HG03064 (cell line): ENCODE data around the gene TGM1.
"Not testable (repeated sequence)": the region's sequence is repeated elsewhere in the genome, so short reads cannot be mapped to it uniquely, and the experiment has no call there.

Experiments used
- ATAC-seq: cut with Tn5 transposase; IDR thresholded peaks from one replicate; pipeline ENCODE4 v1.9.1; 2021; ENCODE audit warnings: low read depth; ENCODE audit not compliant: unreplicated experiment

Gene TGM1

DNA sequence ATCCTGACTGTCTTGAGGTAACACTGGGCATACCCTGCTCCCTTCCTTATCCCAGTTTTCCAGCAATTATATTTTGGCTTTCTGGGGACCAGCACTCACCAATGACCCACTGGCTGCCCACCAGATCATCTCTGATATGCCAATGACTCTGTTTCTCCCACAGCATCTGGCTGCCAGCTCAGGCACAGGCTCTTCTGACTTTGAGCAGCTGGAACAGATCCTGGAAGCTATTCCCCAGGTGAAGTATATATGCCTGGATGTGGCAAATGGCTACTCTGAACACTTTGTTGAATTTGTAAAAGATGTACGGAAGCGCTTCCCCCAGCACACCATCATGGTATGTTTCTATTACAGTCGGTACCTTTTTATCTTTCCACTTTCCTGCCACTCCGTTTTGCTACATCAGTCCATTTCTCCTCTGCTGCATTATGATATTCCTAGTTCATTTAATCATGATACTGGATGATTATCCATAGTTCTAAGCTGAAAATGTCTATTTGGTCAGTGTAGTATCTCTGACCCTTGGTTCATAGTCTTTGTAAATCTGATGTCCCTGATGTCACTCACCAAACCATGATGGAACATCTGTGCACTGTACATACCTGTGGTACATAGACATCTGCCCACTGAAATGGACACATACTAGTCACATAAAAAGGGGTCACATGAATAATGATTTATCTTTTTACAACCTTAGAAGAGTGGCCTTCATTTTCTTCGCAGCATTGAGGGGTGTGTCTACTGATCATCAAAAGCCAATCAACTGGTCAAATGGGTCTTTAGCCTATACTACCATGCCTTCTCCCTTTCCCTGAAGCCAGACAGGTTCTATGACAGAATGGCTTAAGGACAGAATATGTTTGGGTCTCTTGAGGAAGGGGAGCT is 26.9 kb downstream of the TGM1 start:
- ATAC-seq: no peak

DNA sequence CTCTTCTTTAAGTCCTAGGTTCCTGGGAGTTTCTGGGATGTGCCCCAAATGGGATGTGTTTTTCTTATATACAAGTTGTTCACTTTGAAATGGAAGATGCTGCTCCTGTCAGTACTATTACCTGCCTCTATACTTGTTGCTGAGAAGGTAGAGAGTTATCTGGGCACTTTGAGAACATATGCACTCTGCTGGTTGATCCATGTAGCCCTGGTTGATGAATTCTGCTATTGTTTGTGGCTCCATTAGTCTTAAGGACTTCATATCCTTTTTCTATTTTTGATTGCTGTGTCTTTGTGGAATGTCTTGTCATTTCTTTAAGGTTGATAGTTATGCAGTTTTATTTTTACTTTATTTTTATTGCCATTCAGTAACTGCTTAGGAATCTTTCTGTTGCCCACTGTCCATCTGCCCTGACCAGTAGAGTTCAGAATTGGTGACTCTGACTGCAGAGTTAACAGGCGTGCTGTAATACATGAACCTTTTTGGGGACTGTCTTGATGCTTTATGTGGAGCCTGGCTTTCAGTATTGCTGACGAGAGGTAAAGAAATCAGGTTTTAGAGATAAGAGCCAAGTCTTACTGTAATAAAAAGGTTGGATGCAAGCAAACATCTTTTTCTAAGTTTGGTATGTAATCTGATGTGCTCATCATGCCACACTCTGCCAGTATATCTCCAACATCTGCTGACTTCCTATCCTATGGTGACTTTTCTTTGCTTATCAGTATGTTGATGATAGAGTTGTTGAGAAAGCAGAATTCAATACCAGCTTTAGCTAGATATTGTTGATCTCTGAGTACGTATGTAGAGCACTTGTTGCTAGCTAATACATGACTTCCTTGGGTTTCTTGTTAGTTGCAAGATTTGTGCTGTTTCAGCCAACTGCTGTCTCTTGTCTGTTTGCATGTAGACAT is 28.6 kb downstream of the TGM1 start:
- ATAC-seq: no peak

DNA sequence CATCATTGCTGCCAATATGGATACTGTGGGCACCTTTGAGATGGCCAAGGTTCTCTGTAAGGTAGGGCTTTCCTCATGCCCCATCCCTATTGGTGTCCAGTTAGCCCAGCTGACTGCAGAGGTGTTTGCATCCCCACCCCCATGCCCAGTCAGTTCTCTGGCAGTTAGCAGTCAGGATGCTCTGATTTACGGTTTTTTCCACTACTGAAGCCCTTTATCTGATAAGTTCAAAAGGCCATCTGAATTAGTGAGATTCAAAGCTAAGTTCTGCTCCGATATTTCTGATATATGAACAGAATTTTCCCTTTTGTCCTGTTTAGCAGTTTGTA is 29.5 kb downstream of the TGM1 start:
- ATAC-seq: no peak

DNA sequence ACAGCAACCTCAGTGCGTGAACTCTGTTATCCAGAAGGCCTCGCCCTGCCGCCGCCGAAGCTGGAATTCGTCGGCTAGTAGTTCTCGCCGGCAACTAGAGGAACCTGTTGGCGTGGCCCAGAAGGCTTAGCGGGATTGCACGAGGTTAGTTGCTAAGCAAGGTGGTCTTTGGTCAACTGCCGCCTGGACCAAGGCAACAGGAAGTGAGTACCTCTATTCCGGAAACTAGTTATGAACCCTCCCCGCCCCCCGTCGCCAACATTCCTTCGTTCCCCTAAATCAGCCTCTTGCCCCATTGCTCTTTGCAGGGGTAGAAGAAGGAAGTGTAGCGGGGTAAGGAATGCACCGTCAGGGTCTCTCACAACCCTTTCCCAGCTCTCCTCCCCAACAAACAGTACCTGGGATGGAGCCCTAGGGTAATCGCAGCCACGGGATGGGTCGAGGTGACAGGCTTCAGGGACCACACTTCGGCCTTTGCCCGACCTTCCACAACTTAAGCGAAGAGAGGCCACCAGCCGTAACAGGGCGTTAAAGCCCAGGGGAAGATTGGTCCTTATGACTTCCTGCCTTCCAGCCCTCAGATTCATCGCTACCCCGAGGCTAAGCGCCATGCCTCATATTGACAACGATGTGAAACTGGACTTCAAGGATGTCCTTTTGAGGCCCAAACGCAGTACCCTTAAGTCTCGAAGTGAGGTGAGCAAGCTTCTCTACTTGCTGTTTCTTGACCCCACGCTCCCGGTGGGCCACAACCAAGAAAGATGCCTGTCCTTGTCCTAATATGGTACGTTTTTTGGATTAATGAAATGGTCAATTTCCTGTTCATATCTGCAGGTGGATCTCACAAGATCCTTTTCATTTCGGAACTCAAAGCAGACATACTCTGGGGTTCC is 30.1 kb downstream of the TGM1 start, which contains the start of gene GMPR2:
TSS of gene GMPR2 (plus strand) at position 285 of the 893 bp plus-strand sequence. CDS start at position 610, 325 bp downstream.
- ATAC-seq: peak; percentile 55

DNA sequence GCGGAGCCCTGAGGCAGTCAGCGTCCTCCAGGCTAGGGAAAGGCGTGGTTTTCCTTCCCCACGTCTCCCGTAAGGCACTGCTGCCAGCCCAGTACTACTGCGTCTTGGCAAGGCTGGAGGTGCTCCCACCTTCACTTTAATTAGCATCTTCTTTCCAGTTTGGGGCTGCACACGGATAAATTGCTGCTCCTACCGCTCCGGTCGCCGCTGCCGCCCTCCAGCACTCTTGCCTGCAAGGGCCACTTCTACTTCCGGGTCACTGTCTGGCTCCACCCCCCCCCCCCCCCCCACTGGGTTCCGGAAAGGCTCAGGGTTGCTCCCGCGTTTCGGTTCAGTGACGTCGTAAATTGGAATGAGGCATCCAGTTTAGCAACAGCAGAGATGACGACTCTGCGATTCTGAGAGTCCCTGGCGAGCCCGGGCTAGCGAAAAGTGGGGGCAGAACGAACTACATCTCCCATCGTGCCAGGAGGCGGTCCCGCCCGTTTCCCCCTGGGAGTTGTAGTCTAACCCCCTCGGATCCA is 30.8 kb downstream of the TGM1 start, which contains the start of gene NEDD8:
TSS of gene NEDD8 (minus strand) at position 247 of the 524 bp plus-strand sequence. CDS start at position 147, 100 bp downstream.
- ATAC-seq: peak; percentile 72

DNA sequence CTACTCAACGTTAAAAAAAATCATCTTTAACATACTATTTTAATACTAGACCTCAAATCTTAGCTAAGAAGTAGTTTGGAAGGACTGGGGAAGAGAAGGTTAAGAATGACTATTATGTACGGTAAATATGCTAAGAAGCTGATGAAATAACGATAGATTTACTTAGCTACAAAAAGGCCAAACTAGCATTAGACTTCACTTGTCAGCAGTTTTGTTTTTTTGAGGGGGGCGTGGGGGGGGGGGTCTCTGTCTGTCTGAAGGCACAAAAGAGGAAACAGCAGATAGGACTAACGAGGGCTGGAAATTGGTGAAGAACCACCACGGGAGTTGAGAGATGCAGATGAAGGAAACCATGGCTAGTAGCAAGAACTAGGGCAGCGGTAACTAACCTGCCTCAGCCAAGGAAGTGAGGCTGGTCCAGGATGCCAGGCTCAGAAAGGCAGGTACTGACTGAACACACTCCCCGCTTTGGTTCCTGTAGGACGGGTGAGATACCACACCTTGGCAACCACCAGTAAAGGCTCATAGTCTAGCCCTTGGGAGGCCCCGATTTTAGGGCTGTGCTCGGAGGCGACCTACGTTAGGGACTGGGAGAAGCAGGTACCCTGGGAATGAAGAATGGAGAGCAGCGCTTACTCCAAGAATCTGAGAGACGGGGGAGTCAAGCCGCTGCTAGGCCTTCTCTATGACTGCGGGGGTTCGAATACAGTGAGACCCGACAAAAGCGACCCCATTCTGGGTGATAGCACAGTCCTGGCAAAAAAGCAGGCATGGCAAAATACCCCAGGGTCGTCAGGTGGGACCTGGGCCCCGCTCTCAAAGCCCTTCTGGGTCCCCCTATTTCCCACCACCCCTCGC is 31.5 kb downstream of the TGM1 start:
- no peak for ATAC-seq

DNA sequence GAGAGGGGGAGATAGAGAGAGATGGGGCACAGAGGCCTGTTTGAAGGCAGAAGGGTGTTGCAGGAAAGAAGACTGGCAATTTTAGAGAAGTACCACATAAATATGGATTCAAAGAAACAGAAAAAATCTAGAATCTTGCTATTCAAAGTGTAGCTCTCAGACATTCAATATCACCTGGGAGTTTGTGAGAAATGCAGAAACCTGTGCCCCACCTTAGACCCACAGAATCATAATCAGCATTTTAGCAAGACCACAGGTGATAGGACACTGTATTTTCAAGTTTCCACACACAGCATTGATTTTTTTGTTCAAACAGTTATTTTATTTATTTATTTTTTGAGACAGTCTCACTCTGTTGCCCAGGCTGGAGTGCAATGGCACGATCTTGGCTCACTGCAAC is 34.1 kb downstream of the TGM1 start:
- ATAC-seq: no peak

DNA sequence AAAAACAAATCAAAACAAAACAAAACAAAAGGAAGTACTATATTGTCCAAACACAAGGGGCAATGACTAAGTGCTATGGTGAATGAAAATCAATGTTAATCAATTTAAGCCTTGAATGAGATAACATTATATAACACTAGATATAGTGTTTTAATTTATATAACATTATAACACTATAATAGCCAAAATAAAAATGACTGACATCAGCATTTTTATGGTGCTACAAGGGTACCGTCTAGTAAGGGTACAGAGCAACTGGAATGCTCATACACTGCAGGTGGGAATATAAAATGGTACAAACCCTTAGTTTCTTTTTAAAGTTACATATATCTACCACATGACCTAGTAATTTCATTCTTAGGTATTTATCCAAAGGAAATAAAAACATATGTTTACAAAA is 36.5 kb downstream of the TGM1 start:
- ATAC-seq: no peak

DNA sequence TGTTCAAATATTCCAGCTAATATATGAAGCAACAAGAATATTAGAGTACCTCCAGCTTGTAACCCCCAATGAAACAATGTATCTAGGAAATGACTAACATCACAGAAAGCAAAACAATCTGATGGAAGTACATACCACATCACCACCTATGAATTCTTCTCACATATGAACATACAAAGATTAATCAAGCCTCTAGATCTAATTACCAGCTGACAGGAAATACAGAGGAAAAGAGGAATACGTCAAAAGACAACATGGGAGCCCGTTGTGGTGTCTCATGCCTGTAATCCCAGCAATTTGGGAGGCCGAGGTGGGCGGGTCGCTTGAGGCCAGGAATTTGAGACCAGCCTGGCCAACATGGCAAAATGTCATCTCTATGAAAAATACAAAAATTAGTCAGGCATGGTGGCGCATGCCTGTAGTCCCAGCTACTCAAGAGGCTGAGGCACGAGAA is 38.3 kb downstream of the TGM1 start:
- no peak for ATAC-seq

DNA sequence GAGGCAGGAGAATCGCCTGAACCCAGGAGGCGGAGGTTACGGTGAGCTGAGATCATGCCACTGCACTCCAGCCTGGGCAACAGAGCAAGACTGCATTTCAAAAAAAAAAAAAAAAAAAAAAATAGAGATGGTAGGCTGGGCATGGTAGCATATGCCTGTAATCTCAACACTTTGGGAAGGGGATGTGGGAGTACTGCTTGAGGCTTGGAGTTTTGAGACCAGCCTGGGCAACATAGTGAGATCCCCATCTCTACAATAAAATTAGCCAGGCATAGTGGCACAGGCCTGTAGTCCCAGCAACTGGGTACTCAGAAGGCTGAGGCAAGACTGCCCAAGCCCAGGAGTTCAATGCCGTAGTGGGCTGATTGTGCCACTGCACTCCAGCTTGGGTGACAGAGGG is 40.0 kb downstream of the TGM1 start:
- ATAC-seq: not testable (repeated sequence)

DNA sequence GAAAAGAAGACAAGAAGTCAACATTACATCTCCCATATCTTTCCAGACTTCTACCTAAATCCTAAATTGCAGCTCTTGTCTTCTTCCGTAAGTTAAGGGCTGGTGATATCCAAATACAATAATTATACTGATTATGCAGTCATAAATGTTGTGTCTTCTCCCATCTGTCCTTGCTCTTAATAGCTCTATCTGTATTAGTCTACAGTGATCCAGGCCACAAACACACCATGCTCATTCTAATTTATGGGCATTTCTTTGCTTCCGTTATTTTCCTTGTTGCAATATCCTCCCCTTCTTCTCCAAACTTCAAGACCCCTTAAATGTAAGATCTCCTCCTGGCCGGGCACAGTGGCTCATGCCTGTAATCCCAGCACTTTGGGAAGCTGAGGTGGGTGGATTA is 43.5 kb downstream of the TGM1 start:
- ATAC-seq: no peak

DNA sequence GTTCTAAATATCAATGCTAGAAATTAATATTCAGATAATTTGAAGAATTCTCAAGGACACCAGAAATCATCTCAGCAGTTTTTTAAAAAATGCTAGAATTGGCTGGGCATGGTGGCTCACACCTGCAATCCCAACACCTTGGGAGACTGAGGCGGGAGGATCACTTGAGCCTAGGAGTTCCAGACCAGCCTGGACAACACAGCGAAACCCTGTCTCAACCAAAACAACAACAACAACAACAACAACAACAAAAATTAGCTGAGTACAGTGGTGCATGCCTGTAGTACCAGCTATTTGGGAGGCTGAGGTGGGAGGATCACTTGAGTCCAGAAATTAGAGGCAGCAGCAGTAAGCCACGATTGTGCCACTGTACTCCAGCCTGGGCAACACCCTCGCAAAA is 43.9 kb downstream of the TGM1 start:
- no peak for ATAC-seq

DNA sequence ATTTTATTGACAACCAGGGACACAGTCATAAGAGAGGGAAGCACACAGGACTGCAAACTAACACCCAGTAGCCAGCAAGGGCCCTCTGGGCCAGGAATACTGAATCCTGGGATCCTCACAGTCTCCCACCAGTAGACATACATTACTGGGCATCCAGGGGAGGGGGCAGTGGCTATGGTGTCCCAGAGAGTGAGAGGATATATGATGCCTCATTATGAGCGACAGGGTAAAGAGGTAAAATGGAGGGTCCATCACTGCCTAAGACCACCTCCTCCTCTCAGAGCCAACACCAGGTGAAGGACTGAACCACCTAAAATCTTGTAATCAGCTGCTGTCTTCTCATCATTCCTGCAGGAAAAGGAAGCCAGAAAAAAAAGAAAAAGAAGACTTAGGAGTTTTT is 46.1 kb downstream of the TGM1 start:
- not testable (repeated sequence) for ATAC-seq

DNA sequence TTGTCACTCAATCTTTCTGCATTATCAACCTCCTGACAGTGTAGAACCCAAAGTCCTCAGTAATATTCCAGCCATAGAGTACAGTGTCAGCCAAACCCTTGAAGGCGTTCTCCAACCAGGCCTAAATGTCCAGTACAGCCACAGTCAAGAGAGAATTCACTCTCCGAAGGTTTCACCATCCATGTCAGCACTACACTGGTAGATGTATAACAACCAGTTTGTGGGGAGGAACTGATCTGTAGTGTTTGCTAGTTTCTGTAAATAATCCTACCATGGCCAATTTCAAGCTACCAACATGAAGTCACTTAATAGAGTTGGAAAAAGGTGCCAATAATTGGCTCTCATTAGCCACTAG is 46.7 kb downstream of the TGM1 start:
- no peak for ATAC-seq

DNA sequence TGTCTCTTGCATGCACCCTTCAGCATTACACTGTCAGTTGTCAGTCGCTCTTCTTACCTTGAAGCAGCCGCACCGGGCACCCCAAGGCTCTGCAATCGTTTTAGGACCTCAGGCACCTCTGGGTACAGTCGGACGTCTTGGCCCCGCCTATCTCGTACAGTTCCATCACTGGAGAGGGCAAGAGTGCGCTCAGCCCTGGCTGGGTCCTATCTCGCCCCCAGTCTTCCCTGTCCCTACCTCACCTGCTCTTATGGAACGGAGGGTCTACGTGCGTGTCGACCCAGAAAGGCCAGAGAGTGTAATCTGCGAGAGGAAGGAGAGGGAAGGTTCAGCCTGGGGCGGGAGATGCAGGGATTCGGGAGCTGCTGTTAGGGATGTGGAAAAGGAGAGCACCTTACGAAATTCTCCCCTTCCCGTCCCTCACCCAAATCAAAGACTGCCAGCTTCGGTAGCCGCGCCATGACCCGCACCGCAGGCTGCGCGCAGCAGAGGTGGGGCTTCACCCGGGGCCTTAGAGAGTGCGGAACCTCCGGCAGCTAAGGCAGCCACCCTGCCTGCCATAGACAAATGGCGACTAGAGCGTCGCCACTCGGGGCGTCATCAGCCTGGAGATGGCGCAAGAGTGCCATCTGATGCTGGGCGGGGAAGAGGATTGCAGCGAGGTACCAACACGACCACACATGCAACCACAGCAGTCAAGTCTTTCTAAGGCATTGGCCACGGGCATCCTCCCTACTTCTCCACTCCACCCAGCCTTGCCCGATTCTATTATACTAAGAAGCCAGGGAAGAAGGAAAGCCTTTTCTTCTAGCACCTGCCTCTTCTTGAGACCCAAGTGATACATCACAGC is 47.3 kb downstream of the TGM1 start, which contains the start of gene MDP1:
TSS of gene MDP1 (minus strand) at position 572 of the 850 bp plus-strand sequence. CDS start at position 461, 111 bp downstream.
- ATAC-seq: peak; percentile 65

DNA sequence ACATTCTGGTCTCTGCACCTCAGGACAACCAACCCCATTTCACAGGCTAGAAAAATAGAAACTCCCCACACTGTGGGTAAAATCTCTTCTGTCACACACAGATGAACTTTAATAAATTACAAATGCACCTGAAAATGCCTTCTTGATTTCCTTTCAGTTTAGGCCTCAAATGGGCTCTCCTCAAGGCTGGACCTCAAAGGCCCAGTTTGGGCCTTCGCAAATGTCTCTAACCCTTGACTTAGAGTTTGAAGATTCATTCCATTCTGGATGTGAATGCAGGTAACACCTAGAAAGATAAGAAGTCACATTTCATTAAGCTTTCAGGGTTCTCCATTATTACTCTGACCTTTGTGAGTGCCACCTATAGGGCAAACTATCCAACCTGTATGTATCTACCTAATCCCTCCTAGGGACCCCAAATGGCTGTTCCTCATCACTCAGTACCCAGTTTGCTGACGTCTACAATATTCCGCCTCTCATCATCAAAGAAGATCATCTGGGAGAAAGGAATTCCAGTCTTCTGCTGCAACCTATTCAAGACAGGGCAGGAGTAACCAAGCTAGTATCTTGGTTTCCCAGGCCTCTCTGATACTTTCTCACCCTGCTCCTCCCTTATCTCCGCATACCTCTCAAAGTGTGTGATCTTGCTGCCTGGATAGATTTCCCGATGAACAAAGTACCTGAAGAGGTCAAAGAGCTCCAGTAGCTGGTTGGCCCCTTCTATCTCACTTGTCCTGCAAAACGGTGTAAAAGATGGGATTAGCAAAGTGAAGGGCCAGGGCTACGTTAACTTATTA is 48.9 kb downstream of the TGM1 start:
- no peak for ATAC-seq
